HepG2 (cell line): ENCODE measurements around the gene ABCB8.

ENCODE experiments used
- CHD2 ChIP-seq: IDR thresholded peaks from 2 replicates; pipeline ENCODE4 v1.6.1; 2011; ENCODE audit warnings: low read depth, low read length, improper control_type of control experiment
- PHB2 ChIP-seq: fragments of 450-650 bp; IDR thresholded peaks from 2 replicates; pipeline ENCODE4 v1.6.1; 2018; ENCODE audit not compliant: partially characterized antibody
- ZBTB7A ChIP-seq: sonication (generic); formaldehyde crosslinking; IDR thresholded peaks from 2 replicates; pipeline ENCODE4 v1.8.0; 2022; ENCODE audit warnings: mild to moderate bottlenecking, missing genetic modification reagents

DNA sequence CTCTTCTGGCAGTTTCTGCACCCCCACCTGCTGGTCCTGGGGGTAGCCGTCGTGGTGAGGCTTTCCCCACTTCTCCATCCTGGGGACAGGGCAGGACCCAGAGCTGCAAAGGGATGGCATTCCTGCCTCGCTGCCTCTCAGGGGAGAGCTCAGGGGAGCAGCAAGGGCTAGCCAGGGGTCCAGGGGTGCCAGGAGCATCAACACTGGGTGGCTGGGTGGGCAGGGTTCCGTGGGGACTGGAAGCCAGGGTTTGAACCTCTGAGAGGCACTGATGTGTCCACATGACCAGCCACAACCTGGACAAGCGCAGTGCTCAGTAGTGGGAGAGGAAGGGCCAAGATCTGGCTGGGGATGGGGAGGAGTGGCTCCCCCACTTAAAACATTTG lies 5.6 kb downstream of the ABCB8 start:
- TF ChIP-seq CHD2: no peak
- no peak for TF ChIP-seq PHB2
- no peak for TF ChIP-seq ZBTB7A (CRISPR knock-in tag)
